Germinal center (tissue), 1 donor: ENCODE measurements around the gene GRSF1.
"Not testable (repeated sequence)": the region's sequence is repeated elsewhere in the genome, so short reads cannot be mapped to it uniquely, and the experiment has no call there.

Source experiments
- DNase-seq: peaks from one replicate; pipeline ENCODE4 v3.0.0; 2012; ENCODE audit warnings: mixed read lengths, low spot score

Gene GRSF1

DNA sequence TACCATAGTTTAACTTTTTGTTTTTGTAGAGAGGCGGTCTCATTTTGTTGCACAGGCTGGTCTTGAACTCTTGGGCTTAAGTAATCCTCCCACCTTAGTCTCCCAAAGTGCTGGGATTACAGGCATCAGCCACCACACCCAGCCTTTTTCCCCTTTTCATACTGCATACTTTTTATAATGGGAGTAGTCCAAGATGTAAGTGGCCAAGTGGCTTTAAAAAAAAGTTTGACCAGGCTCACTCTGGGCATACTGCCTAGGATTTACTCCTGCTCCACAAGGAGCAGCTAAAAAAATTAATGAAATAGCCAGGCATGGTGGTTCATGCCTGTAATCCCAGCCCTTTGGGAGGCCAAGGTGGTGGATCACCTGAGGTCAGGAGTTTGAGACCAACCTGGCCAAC is 6.0 kb downstream of the GRSF1 start:
- no peak for DNase-seq

DNA sequence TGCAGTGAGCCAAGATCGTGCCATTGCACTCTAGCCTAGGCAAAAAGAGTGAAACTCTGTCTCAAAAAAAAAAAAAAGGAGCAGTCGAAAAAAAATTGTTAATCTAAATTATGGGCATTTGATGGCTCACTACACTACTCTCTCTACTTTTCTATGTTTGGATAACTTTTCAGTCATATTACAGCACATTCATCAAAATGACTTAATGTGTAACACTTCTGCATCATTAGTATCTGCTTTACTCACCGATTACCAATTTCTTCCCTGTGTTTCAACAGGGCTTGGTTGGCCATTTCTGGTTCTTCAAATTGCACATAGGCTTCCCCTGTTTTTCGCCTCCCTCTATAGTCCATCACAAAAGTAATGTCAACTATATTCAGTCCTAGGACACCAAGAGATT is 8.4 kb downstream of the GRSF1 start:
- DNase-seq = no peak

DNA sequence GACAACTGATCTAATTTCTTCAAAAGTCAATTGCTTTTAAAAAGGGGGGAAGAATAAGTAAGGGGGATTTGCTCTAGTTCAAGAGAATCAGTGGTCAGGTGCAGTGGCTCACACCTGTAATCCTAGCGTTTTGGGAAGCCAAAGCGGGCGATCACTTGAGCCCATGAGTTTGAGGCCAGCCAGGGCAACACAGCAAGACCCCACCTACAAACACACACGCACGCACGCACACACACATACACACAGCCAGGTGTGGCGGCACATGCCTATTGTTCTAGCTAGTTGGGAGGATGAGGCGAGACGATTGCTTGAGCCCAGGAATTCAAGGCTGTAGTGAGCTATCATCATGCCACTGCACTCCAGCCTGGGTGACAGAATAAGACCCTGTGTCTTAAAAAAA is 9.6 kb downstream of the GRSF1 start:
- DNase-seq = no peak

DNA sequence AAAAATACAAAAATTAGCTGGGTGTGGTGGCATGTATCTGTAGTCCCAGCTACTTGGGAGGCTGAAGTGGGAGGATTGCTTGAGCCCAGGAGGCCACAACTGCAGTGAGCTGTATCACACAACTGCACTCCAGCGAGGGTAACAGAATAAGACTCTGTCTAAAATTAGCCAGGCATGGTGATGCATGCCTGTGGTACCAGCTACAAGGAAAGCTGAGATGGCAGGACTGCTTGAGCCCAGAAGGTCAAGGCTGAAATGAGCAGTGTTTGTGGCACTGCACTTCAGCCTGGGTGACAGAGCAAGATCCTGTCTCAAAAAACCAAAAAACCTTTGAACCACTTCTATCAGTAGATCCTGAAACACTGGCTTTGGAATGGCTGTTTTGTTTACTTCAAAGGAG is 10.2 kb downstream of the GRSF1 start:
- DNase-seq = no peak

DNA sequence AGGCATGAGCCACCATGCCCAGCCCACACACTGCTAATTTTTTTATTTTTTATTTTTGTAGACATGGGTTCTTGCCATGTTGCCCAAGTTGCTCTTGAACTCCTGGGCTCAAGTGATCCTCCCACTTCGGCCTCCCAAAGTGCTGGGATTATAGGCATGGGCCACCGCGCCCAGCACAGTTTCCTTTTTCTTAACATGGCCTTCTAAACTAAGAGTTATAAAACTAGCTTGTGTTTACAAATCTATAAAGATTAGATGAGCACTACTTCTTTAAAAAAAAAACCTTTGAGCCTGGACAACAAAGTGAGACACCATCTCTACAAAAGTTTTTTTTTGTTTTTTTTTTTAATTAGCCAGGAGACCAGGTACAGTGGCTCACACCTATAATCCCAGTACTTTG is 10.7 kb downstream of the GRSF1 start:
- no peak for DNase-seq

DNA sequence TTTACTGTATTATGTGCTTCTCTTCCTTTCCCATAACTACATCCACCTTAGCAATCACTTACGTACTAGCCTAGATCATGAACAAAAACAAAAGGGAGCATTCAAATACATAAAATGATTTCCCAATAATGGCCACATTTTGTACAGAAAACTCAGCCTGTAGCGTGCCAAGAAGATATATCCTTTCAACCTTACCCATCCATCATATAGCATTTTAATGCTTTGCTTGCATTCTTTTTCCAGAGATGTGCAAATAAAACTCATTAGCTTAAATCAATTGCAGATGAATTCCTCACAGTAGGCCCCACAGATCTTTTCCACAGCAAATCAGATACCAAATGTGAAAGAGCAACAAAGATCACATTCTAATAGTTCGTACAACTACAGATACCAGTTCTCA is 20.8 kb downstream of the GRSF1 start:
- DNase-seq = no peak

DNA sequence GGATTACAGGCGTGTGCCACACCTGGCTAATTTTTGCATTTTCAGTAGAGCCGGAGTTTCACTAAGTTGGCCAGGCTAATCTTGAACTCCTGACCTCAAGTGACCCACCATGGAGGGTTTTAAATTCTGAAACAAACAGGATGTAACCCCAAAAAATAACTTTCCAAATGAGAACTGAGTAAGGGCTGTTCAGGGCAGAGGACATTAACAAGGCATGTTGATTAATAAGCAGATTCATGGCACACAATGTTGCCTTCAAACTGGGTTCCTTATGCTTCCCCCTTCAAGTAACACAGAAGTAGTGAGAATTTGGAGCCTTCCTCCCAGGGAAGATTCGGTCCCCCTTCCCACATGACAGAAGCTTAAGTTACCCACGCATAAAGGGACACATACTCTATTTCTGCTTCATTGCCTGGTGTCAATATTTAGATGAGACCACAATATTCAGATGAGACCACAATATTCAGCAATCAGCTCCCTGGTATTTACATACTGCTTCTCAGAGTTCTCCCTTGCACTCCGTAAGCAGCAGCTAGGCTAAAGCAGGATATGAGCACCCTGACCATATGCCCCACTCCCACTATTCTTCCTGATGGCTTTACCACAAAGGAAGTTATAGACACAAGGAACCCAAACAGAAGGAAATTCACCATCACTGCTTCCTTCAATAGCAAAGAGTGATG is 21.4 kb downstream of the GRSF1 start:
- DNase-seq = no peak

DNA sequence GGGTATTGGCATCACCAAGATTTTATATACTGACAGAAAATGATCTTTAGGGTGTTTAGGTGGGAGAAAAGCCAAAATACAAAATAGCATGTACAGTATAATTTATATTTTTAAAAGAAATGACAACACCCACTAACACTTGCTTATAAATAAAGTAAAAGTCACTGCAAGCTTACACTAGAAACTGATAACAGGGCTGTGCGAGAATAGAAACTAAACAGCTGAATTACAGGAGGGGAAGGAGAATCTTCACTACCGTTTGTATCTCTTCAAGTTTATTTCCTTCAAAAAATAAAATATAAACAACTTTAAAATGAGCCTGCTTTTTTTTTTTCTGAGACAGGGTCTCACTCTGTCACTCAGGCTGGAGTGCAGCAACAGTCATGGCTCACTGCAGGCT is 22.8 kb downstream of the GRSF1 start:
- DNase-seq = no peak

DNA sequence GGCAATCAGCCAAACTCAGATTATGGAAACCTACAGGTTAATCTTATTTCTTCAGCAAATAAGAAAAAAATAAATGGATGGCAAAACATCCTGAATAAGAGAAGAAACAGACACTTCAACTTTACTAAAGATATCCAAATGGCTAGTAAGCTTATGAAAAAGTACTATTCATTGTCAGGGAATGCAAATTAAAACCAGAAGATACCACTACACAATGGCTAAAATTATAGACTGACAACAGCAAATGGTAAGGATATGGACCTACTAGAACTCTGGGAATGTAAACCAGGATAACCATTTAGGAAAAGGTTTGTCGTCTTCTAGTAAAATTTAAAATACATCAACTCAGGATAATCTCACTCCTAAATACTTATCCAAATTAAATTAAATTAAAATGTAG is 24.3 kb downstream of the GRSF1 start:
- no peak for DNase-seq

DNA sequence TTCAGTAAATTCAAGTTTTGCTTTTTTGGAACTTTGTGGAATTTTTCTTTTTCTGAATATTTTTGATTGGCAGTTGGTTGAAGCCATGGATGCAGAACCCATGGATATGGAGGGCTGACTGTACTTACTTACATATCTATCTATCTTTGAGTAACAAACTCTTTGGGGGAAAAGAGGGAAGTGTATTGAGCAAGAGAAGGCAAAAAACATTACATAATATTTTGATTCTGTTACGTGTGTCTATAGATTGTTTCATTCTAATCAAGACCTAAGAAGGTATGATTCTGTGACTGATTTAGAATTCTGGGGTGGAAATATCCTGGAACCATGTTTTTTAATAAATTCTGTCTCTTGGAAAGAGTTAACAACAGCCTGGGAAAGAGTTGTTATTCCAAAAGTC is 31.5 kb downstream of the GRSF1 start:
- DNase-seq = no peak

DNA sequence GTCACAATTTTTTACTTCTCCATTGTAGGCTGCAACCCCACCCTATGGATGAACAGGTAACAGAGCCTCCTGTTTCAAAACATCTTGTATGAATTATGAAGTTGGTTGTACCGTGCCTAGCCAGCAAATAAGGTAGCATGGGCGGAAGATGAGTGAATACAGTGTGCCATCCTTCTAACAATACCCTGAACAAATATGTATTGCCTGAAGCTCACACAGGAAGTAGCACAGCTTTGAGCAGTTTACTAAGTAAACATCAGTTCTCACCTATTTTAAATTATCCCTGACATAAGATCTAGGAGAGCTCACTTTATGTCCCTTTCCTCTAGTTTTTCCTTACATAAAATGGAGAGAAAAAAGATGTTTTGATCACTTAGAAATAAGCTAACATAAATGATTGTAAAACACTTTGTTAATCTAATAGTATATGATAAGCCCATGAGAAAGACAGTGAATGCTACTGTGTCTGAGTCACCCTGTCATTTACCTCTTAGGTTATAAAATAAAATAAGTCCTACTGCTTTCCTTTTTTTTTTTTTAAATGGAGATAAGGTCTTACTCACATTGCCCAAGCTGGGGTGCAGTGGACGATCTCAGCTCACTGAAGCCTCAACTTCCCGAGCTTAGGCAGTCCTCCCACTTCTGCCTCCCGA is 36.6 kb downstream of the GRSF1 start:
- no peak for DNase-seq

DNA sequence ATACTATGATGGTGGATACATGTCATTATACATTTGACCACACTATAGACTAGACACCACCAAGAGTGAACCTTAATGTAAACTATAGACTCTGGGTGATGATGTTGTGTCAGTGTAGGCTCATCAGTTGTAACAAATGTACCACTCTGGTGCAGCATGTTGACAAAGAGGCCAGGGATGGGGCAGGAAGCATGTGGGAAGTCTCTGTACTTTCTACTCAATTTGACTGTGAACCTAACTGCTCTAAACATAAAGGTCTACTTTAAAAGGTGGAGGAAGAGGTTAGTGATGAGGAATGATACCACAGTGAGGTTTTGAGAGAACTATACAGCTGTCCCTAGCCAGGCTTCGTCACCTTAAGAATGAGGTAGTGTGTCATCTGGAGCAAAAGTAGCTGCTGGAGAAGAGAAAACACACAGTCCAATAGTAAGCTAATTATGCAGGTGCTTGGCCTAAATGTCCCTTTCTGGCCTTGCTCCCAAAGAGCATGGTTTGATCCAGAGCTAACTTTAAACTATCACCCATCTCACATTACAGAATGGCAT is 38.4 kb downstream of the GRSF1 start:
- DNase-seq = no peak

DNA sequence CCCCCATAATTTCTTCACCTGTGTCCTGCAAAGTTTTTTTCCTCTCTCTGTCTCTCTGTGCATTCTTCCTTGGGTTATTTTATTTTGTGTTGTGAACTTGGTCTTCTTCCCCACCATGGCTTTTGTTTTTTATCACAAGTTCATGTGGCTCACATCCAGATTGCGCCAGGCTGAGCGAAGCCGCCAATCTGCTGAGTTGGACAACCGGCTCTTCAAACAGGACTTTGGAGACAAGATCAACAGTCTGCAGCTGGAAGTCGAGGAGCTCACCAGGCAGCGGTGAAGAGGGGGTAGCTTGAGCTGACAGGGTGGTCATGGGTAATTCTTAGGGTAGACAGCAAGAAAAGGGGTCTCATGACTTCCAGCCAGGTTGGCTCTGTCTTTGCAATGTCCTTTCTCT is 46.1 kb downstream of the GRSF1 start:
- DNase-seq = no peak

DNA sequence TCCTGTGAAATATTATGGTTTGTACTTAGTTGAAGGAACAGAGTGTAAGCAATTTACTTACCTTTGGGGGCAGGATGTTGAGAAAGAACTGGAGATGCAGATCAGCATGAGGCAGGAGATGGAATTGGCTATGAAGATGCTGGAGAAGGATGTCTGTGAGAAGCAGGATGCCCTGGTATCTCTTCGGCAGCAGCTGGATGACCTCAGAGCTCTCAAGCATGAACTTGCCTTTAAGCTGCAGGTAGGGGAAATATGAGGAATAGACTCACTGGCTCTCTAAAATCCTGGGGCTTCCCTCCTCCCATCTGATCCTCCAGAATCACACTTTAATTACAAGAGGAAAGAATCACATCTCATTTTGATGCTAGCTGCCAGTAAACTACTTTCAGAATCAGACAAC is 51.0 kb downstream of the GRSF1 start:
- DNase-seq = no peak

DNA sequence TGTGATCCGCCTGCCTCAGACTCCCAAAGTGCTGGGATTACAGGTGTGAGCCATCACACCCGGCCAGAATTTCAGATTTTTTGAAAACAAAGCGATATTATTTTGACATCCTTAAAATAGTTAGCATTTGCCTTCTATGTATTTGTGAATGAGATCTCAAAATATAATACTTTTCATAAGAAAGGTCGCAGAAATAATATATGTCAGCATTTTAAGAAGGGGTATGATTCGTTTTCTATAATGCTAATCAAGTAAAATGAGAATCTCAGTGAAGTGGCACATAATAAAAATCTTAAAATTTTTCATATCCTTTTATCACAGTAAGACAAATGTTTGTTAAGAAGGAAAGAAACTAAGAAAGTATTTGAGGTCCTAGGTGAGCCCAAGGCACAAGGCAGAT is 52.2 kb downstream of the GRSF1 start:
- DNase-seq = no peak

DNA sequence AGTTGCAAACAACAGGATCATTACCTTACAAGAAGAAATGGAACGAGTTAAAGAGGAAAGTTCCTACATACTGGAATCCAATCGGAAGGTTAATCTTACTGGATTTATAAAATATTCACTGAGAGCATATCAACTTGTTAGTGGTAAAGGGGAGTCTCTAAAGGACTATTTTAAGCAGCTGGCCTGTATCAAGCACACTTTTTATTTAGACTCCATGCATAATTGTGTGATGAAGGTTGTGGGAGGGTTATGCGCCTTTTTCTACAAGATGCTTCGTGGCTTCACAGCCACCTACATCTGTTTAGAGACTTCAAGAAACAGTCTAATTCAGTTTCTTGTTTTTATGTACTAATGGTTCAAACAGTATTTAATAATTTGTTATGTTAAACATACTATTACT is 56.6 kb downstream of the GRSF1 start:
- DNase-seq = no peak

DNA sequence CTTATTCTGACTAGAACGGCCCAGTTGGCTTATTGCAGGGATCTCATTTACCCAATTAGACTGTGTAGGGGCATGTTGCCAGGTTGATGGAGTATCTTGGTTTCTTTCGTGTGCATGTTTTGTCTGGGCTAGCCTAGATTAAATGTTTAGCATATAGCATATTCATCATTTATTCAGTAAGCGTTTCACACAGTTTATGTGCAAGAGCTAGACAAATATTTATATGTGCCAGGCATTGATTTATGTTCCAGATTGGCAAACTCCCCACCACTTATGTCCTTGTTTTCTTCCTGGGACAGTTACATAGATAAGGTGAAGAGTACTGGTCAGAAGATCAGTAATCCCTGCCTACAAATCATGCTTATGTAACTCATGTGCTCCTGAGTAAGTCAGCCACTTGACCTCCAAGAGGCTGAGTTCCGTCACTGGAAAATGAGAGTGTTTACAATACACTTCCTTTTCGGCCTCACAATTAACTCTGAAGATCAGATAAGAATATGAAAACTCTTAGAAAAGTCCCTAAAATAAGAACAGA is 60.7 kb downstream of the GRSF1 start:
- no peak for DNase-seq

DNA sequence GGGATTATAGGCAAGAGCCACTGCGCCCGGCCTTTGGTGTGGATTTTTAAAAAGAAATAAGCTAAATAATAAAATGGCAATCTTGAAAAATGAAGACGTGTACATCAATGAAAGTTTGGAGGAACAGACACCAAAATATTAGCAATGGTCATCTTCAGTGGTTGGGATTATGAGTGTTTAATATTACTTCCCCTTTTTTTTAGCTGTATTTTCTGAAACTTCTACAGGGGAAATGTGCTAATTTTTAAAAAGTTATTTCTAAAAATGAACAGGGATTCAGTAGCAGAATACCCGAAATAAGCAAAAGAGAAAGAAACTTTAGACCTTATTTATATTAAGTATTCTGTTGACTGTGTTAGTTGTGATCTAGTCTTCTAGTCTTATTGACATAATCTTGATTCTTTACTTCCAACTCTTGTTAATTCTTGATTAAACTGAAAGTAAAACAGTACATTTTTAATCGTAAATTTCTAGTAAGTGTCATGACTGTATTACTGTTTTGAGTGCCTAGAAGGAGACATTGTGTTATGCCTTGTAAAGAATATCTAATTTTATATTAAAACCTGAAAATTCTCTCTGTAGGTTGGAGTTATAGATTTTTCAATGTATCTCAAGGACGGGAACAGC is 66.6 kb downstream of the GRSF1 start:
- DNase-seq = no peak

DNA sequence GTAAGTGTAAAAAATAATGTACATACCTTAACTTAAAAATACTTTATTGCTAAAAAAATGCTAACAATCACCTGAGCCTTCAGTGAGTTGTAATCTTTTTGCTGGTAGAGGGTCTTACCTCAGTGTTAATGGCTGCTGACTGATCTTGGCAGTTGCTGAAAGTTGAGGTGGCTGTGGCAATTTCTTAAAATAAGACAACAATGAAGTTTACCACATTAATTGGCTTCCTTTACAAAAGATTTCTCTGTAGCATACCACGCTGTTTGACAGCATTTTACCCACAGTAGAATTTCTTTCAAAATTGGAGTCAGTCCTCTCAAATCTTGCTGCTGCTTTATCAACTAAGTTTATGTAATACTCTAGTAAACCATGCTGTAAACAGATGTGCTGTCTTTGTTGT is 70.3 kb downstream of the GRSF1 start:
- not testable (repeated sequence) for DNase-seq

DNA sequence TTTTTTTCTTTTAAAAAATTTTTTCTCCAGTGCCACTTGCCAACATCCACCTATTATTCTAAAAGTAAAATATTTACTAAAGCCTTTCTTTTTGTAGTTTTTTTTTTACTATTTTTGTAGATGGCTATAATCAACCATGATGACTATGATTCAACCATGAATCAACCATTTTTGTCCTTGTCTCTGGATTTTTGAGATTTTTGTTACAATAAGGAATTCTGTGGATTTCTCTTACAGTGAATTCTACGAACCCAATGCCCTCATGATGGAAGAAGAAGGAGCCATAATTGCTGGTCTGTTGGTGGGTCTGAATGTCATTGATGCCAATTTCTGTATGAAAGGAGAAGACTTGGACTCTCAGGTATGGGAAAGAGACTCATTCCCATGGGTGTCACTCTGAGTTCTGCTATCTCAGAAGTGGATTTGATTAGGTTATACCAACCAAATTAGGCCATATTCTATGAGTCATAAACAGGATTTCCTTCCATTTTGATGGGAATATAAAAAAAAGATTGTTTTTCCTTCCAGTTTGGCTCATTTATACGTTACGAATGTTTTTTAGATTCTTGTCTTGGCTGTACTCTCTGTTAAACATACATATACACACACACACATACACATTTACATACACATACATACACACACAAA is 71.3 kb downstream of the GRSF1 start:
- DNase-seq = no peak
